Skeletal muscle cell (primary cell): ENCODE data around the gene MYO16.

Source experiments
- DNase-seq: peaks from one replicate; pipeline ENCODE4 v3.0.0-alpha.2; 2010; ENCODE audit warnings: low read depth
- H3K4me3 ChIP-seq: 2 replicates; pipeline ENCODE4 v1.5.1; 2011; ENCODE audit warnings: low read depth, mild to moderate bottlenecking, control low read depth, low read length, moderate library complexity

Gene MYO16

GRCh38 chr13:108629181-108629752 is at the start of gene MYO16:
TSS of gene MYO16 (plus strand) at chr13:108629611. CDS start at chr13:108629845, 234 bp downstream.
- DNase-seq, result no peak
- no peak within 1 kb of the TSS for H3K4me3 ChIP-seq

- no peak overlapping the region for H3K4me3 ChIP-seq
These were observed 42.6 kb upstream of the MYO16 start for GRCh38 chr13:108586826-108587225.

GRCh38 chr13:108588516-108588915 is 40.9 kb upstream of the MYO16 start:
- no peak for DNase-seq
- no peak overlapping the region for H3K4me3 ChIP-seq

More at GRCh38 chr13:108586826-108587225, 42.6 kb upstream of the MYO16 start:
- no peak for DNase-seq

- H3K4me3 ChIP-seq, result no peak overlapping the region
- DNase-seq, result no peak
These were observed 35.3 kb upstream of the MYO16 start for GRCh38 chr13:108594153-108594552.

- no peak overlapping the region for H3K4me3 ChIP-seq
- DNase-seq, result no peak
These were observed 33.8 kb upstream of the MYO16 start for GRCh38 chr13:108595436-108596274.

- no peak for DNase-seq
These were observed 31.5 kb upstream of the MYO16 start for GRCh38 chr13:108597943-108598342.

GRCh38 chr13:108606424-108606823 is 23.0 kb upstream of the MYO16 start:
- no peak overlapping the region for H3K4me3 ChIP-seq
- DNase-seq, result no peak

More at GRCh38 chr13:108597943-108598342, 31.5 kb upstream of the MYO16 start:
- H3K4me3 ChIP-seq, result no peak overlapping the region

GRCh38 chr13:108609353-108609752 is 20.1 kb upstream of the MYO16 start:
- H3K4me3 ChIP-seq, result no peak overlapping the region
- DNase-seq, result peak; percentile 1

GRCh38 chr13:108610507-108610906 is 18.9 kb upstream of the MYO16 start:
- H3K4me3 ChIP-seq, result no peak overlapping the region
- no peak for DNase-seq

- H3K4me3 ChIP-seq, result no peak overlapping the region
- DNase-seq, result no peak
These were observed 14.2 kb upstream of the MYO16 start for GRCh38 chr13:108615241-108615640.

GRCh38 chr13:108618233-108618632 is 11.2 kb upstream of the MYO16 start:
- no peak overlapping the region for H3K4me3 ChIP-seq
- DNase-seq, result no peak

- no peak overlapping the region for H3K4me3 ChIP-seq
- DNase-seq, result no peak
These were observed 7.9 kb upstream of the MYO16 start for GRCh38 chr13:108621462-108621861.

- no peak for DNase-seq
- no peak overlapping the region for H3K4me3 ChIP-seq
These were observed 5.3 kb upstream of the MYO16 start for GRCh38 chr13:108624108-108624507.

GRCh38 chr13:108624979-108625378 is 4.4 kb upstream of the MYO16 start:
- no peak for DNase-seq
- H3K4me3 ChIP-seq, result no peak overlapping the region

- DNase-seq, result no peak
- no peak overlapping the region for H3K4me3 ChIP-seq
These were observed 577 bp downstream of the MYO16 start for GRCh38 chr13:108629988-108630387.

- no peak overlapping the region for H3K4me3 ChIP-seq
- no peak for DNase-seq
These were observed 3.3 kb downstream of the MYO16 start for GRCh38 chr13:108632649-108633167.

GRCh38 chr13:108638901-108639300 is 9.5 kb downstream of the MYO16 start:
- no peak overlapping the region for H3K4me3 ChIP-seq
- DNase-seq, result no peak

- H3K4me3 ChIP-seq, result no peak overlapping the region
- no peak for DNase-seq
These were observed 14.4 kb downstream of the MYO16 start for GRCh38 chr13:108643646-108644353.

- H3K4me3 ChIP-seq, result no peak overlapping the region
- no peak for DNase-seq
These were observed 16.0 kb downstream of the MYO16 start for GRCh38 chr13:108645376-108645775.

- H3K4me3 ChIP-seq, result no peak overlapping the region
- DNase-seq, result no peak
These were observed 20.9 kb downstream of the MYO16 start for GRCh38 chr13:108650271-108650670.
